Endothelial cell of umbilical vein (primary cell): Measurements from ENCODE around the gene LRRC4B. TPM values are rescaled to one million over a fixed set of nuclear protein-coding genes. Genes with fewer than 3 reads are reported as not detected.

Experiments used
- BruUV-seq: library from RNA; stranded (reverse); fragments of 400-500 nt; replicated peaks from 2 replicates; lab custom pipeline; 2021; lab: Mats Ljungman, UMichigan
- CTCF ChIA-PET: fragments of 300-600, 350-600 bp; sonication (Branson Sonifier 250); formaldehyde crosslinking; loops from one replicate; lab custom pipeline; 2021; ENCODE audit warnings: antibody characterized with exemption, inconsistent platforms; lab: Charles Lee
- POLR2A ChIA-PET: fragments of 300-600, 350-600 bp; sonication (Branson Sonifier 250); formaldehyde crosslinking; loops from one replicate; lab custom pipeline; 2021; ENCODE audit warnings: antibody characterized with exemption, inconsistent platforms; lab: Charles Lee
- DNase-seq: peaks from one replicate; pipeline ENCODE4 v3.0.0-alpha.2; 2011; ENCODE audit warnings: low read depth, low spot score
- FAIRE-seq: peaks from 2 replicates; lab custom pipeline; 2011; peaks lifted over from hg19 to GRCh38; lab: Jason Lieb, UNC
- H2AFZ ChIP-seq: 2 replicates; pipeline ENCODE4 v1.6.0; 2012; ENCODE audit warnings: low read depth, low read length, control low read depth, inconsistent platforms
- H3K27ac ChIP-seq: 2 replicates; pipeline ENCODE4 v1.5.1; 2011; ENCODE audit warnings: low read depth, mild to moderate bottlenecking, control low read depth, low read length, moderate library complexity; ENCODE audit not compliant: insufficient read depth
- H3K27me3 ChIP-seq, 2 experiments: 2 replicates each; pipeline versions ENCODE4 v1.6.0 to v1.6.1; 2011; ENCODE audit warnings: low read length in 2 of 2, mixed read lengths in 1 of 2; ENCODE audit not compliant: control insufficient read depth in 2 of 2, insufficient read depth in 2 of 2
- H3K36me3 ChIP-seq, 2 experiments: 2 replicates in 1 of 2; 3 replicates in 1 of 2; pipeline ENCODE4 v1.5.1; 2011; ENCODE audit warnings: low read length in 2 of 2, mild to moderate bottlenecking in 1 of 2, moderate library complexity in 1 of 2; ENCODE audit not compliant: control insufficient read depth in 2 of 2, insufficient read depth in 2 of 2; ENCODE audit errors: extremely low read depth in 1 of 2
- H3K4me1 ChIP-seq: 3 replicates; pipeline ENCODE4 v1.5.1; 2011; ENCODE audit warnings: mild to moderate bottlenecking, low read length; ENCODE audit not compliant: control insufficient read depth, insufficient read depth; ENCODE audit errors: extremely low read depth
- H3K4me2 ChIP-seq: 2 replicates; pipeline ENCODE4 v1.6.1; 2011; ENCODE audit warnings: low read length, control low read depth, mixed read lengths; ENCODE audit not compliant: insufficient read depth
- H3K4me3 ChIP-seq, 3 experiments: fragments of 200-600 bp in 1 of 3; sonication (generic), shearing (Covaris generic) in 1 of 3; replicated peaks in 1 of 3; 2 replicates each; pipeline ENCODE4 v1.5.1; 2011 to 2016; ENCODE audit warnings: control low read depth in 3 of 3, low read length in 3 of 3, mild to moderate bottlenecking in 2 of 3, inconsistent platforms in 1 of 3, low read depth in 1 of 3, moderate library complexity in 1 of 3; ENCODE audit not compliant: insufficient read depth in 1 of 3
- H3K79me2 ChIP-seq: 2 replicates; pipeline ENCODE4 v1.6.0; 2012; ENCODE audit warnings: low read length, inconsistent platforms; ENCODE audit not compliant: control insufficient read depth, insufficient read depth
- H3K9ac ChIP-seq: replicated peaks from 2 replicates; pipeline ENCODE3; 2011; ENCODE audit warnings: low read length, control low read depth; ENCODE audit not compliant: insufficient read depth; ENCODE audit errors: extremely low read depth
- H3K9me1 ChIP-seq: replicated peaks from 3 replicates; pipeline ENCODE4 v1.6.0; 2011; ENCODE audit warnings: mild to moderate bottlenecking, low read length; ENCODE audit not compliant: control insufficient read depth, insufficient read depth; ENCODE audit errors: extremely low read depth
- H3K9me3 ChIP-seq: replicated peaks from 2 replicates; pipeline ENCODE4 v1.5.1; 2012; ENCODE audit warnings: low read length, inconsistent platforms; ENCODE audit not compliant: control insufficient read depth, insufficient read depth
- H4K20me1 ChIP-seq: replicated peaks from 2 replicates; pipeline ENCODE3; 2011; ENCODE audit warnings: mild to moderate bottlenecking, low read length; ENCODE audit not compliant: control insufficient read depth, insufficient read depth; ENCODE audit errors: extremely low read depth
- EZH2 ChIP-seq: IDR thresholded peaks from 2 replicates; pipeline ENCODE4 v1.6.1; 2012; ENCODE audit warnings: borderline replicate concordance, low read depth, mild to moderate bottlenecking, moderate library complexity, low read length, inconsistent platforms; ENCODE audit not compliant: severe bottlenecking
- FOS ChIP-seq: IDR thresholded peaks from 2 replicates; pipeline ENCODE4 v1.6.1; 2011; ENCODE audit warnings: mild to moderate bottlenecking, low read length, moderate library complexity, borderline replicate concordance; ENCODE audit not compliant: insufficient read depth
- GATA2 ChIP-seq: IDR thresholded peaks from 2 replicates; pipeline ENCODE4 v1.7.0; 2011; ENCODE audit warnings: low read depth, mild to moderate bottlenecking, moderate library complexity, mixed read lengths, low read length; ENCODE audit not compliant: insufficient read length, insufficient read depth
- JUN ChIP-seq: IDR thresholded peaks from 2 replicates; pipeline ENCODE4 v1.6.1; 2011; ENCODE audit warnings: borderline replicate concordance, low read depth; ENCODE audit not compliant: insufficient read length, insufficient read depth
- MYC ChIP-seq: IDR thresholded peaks from one replicate; pipeline ENCODE4 v1.6.1; 2011; ENCODE audit warnings: mild to moderate bottlenecking, low read depth, low read length
- POLR2A ChIP-seq: IDR thresholded peaks from 2 replicates; pipeline ENCODE4 v1.6.1; 2012; ENCODE audit warnings: low read depth, mild to moderate bottlenecking, control low read depth, low read length
- dilution Hi-C: fragments of 300-500 bp; cut with MboI; formaldehyde crosslinking; loops from one replicate; pipeline ENCODE4 v1.15.0; 2019; ENCODE audit warnings: low sequenced_read_pairs; ENCODE audit not compliant: extremely low pct_ligation_motif_present
- intact Hi-C: fragments of 100-400 bp; cut with micrococcal nuclease; formaldehyde crosslinking; loops from one replicate; pipeline ENCODE4 v1.10.0; 2022
- polyA plus RNA-seq, 4 experiments: library from polyadenylated mRNA; depleted of rRNA in 3 of 4; stranded (reverse) in 3 of 4; unstranded in 1 of 4; fragments of >200 nt; gene quantifications; 2 replicates each; pipeline versions ENCODE4 v1.2.1 to v1.2.3, GENCODE V29; 2011 to 2012; ENCODE audit warnings: missing spikeins in 1 of 4
- total RNA-seq: library from RNA; stranded (reverse); gene quantifications from 2 replicates; pipeline ENCODE4 v1.2.3, GENCODE V29; 2021
- TF ChIP-seq, protein P1 (sequence below), 2 donors: IDR thresholded peaks; 1 replicate in 1 of 2; 2 replicates in 1 of 2; pipeline ENCODE4 v1.5.1; 2011; ENCODE audit warnings: low read length in 2 of 2, mild to moderate bottlenecking in 2 of 2, moderate library complexity in 2 of 2, control low read depth in 1 of 2, inconsistent platforms in 1 of 2, low read depth in 1 of 2; ENCODE audit not compliant: insufficient read depth in 1 of 2; ENCODE audit errors: extremely low read depth in 1 of 2
- TF ChIP-seq, protein P2 (sequence below): IDR thresholded peaks from 2 replicates; pipeline ENCODE4 v1.6.1; 2011; ENCODE audit not compliant: insufficient read depth, insufficient read length

LRRC4B gene
- total and polyA plus RNA-seq, 2 donors (not counting 3 experiments of a cell fraction or from before 2014, with no cell fraction given), result 0.08 TPM; not detected in 1

DNA sequence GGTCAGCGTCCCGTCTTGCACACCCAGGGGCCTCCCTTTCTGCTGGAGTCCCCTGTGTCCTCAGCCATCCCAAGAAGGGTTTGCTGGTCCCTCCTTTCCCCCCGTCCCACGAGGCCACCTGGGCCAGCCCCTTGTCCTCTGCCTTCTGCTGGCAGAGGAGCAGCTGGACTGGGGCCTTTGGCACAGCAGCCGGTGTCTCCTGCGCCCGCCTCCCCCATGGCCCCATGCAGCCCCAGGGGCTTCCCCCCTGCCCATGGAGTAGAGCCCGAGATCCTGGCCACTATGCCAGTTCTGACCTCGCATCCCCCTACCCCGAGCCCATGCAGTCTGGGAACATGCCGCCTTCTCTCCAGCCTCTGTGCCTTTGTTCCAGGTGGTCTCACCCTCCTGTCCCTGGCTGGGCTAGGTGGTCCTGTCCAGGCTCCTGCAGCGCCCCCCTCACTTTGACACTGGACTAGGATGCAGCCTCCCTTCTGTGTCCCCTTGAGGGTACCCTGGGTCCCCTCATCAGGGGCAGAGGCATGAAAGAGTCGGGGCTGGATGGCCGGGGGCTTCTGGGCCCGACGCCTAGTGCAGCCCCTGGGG, 85.9 kb downstream of the LRRC4B start:
- H3K9me3 ChIP-seq, result no peaks in the 10 kb centered on the region
- H3K79me2 ChIP-seq, result peaks cover 3% of the 10 kb centered on the region
- no peak overlapping the region for H3K4me2 ChIP-seq
- no peak overlapping the region for H3K4me3 ChIP-seq
- dilution Hi-C loops (no loop called here), intact Hi-C loops (no loop called here)
- H2AFZ ChIP-seq, result no peak overlapping the region
- DNase-seq (no peak), FAIRE-seq (no peak)
- no peak overlapping the region for H3K9ac ChIP-seq
- no peaks in the 10 kb centered on the region for H3K9me1 ChIP-seq
- peaks cover 3% of the 10 kb centered on the region for H3K4me1 ChIP-seq
- TF ChIP-seq MYC, result no peak
- TF ChIP-seq EZH2, result no peak
- no peak for TF ChIP-seq JUN
- TF ChIP-seq FOS, result no peak
- TF ChIP-seq POLR2A, result no peak
- no peak for TF ChIP-seq GATA2
- TF ChIP-seq, protein P1, sequence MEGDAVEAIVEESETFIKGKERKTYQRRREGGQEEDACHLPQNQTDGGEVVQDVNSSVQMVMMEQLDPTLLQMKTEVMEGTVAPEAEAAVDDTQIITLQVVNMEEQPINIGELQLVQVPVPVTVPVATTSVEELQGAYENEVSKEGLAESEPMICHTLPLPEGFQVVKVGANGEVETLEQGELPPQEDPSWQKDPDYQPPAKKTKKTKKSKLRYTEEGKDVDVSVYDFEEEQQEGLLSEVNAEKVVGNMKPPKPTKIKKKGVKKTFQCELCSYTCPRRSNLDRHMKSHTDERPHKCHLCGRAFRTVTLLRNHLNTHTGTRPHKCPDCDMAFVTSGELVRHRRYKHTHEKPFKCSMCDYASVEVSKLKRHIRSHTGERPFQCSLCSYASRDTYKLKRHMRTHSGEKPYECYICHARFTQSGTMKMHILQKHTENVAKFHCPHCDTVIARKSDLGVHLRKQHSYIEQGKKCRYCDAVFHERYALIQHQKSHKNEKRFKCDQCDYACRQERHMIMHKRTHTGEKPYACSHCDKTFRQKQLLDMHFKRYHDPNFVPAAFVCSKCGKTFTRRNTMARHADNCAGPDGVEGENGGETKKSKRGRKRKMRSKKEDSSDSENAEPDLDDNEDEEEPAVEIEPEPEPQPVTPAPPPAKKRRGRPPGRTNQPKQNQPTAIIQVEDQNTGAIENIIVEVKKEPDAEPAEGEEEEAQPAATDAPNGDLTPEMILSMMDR (IDR thresholded peaks at IDR 0.05; ENCODE audit: extremely low read depth in 1 of 2, insufficient read depth in 1 of 2, low read depth in 1 of 2, low read length in 2 of 2), result no peak
- TF ChIP-seq, protein P2, sequence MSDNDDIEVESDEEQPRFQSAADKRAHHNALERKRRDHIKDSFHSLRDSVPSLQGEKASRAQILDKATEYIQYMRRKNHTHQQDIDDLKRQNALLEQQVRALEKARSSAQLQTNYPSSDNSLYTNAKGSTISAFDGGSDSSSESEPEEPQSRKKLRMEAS, result no peak
- H3K36me3 ChIP-seq, result peaks cover 0 to 32% of the 10 kb centered on the region in 2 experiments
- no peak overlapping the region for H3K27ac ChIP-seq
- BruUV-seq, result no TSS peak
- ChIA-PET POLR2A (no interaction called here), CTCF (no interaction called here)
- H4K20me1 ChIP-seq, result no peaks in the 10 kb centered on the region
- peaks cover 0 to 4% of the 10 kb centered on the region in 2 experiments for H3K27me3 ChIP-seq
